RWPE2 (cell line): ENCODE results near the gene DENND6B.
A peak's percentile ranks its signal among the peaks of the same experiment; 100 is the strongest.

Experiments used
- ATAC-seq: fragments of 200-7000 bp; cut with Tn5 transposase; 3 replicates; pipeline ENCODE4 v1.9.1; 2021; ENCODE audit warnings: low read depth
- DNase-seq: peaks from one replicate; pipeline ENCODE4 v3.0.0-alpha.2; 2020; ENCODE audit warnings: low spot score
- H3K27ac ChIP-seq: fragments of 450-650 bp; 2 replicates; pipeline ENCODE4 v1.5.1; 2017; ENCODE audit warnings: mild to moderate bottlenecking; ENCODE audit not compliant: poor library complexity, severe bottlenecking
- H3K27me3 ChIP-seq: fragments of 250-450 bp; sonication (Bioruptor Pico); 2 replicates; pipeline ENCODE4 v1.5.1; 2021; ENCODE audit warnings: mild to moderate bottlenecking, moderate library complexity; ENCODE audit not compliant: insufficient read depth, poor library complexity, severe bottlenecking
- H3K36me3 ChIP-seq: fragments of 250-450 bp; sonication (Bioruptor Pico); 2 replicates; pipeline ENCODE4 v1.5.1; 2020; ENCODE audit warnings: low read depth, mild to moderate bottlenecking, moderate library complexity
- H3K4me1 ChIP-seq: fragments of 250-450 bp; sonication (Bioruptor Pico); 2 replicates; pipeline ENCODE4 v1.5.1; 2021; ENCODE audit warnings: mild to moderate bottlenecking, moderate library complexity; ENCODE audit not compliant: insufficient read depth, poor library complexity, severe bottlenecking
- H3K4me3 ChIP-seq: fragments of 250-450 bp; sonication (Bioruptor Pico); 2 replicates; pipeline ENCODE4 v1.5.1; 2021; ENCODE audit warnings: mild to moderate bottlenecking, moderate library complexity; ENCODE audit not compliant: severe bottlenecking
- H3K9me3 ChIP-seq: fragments of 250-450 bp; sonication (Bioruptor Pico); 2 replicates; pipeline ENCODE4 v1.5.1; 2021; ENCODE audit warnings: mild to moderate bottlenecking, moderate library complexity; ENCODE audit not compliant: severe bottlenecking
- CTCF ChIP-seq: fragments of 450-650 bp; IDR thresholded peaks from one replicate; pipeline ENCODE4 v1.5.1; 2017; ENCODE audit warnings: mild to moderate bottlenecking, moderate library complexity; ENCODE audit not compliant: poor library complexity, severe bottlenecking

Gene DENND6B

GRCh38 chr22:50343541-50343935 lies 16.7 kb upstream of the DENND6B start:
- TF ChIP-seq CTCF: no peak
- Histone ChIP-seq H3K9me3 (no peaks in the 10 kb centered on the region), H3K4me1 (no peaks in the 10 kb centered on the region), H3K27ac (peak overlapping the region; percentile 79), H3K4me3 (peak overlapping the region; percentile 100), H3K27me3 (no peaks in the 10 kb centered on the region), H3K36me3 (peaks cover 7% of the 10 kb centered on the region)
- DNase-seq: no peak
- no peak for ATAC-seq

GRCh38 chr22:50342651-50343540 lies 16.1 kb upstream of the DENND6B start, which contains the start of gene PPP6R2:
PPP6R2 (plus strand) TSS chr22:50343327; CDS start chr22:50393909, 50,582 bp downstream.
- H3K27ac ChIP-seq: peak within 1 kb of the TSS; percentile 79
- 0 out of 2 replicates have a peak, but pooled peaks cover 3% of the 10 kb centered on the region for H3K36me3 ChIP-seq
- ATAC-seq (peak; percentile 77), DNase-seq (no peak)
- no peaks in the 10 kb centered on the region for H3K27me3 ChIP-seq
- peak within 1 kb of the TSS; percentile 100 for H3K4me3 ChIP-seq
- no peaks in the 10 kb centered on the region for H3K9me3 ChIP-seq
- H3K4me1 ChIP-seq: no peaks in the 10 kb centered on the region
- TF ChIP-seq CTCF: peak; percentile 82

- DNase-seq (peak; percentile 79), ATAC-seq (peak; percentile 69)
- Histone ChIP-seq H3K4me1 (no peaks in the 10 kb centered on the region), H3K27me3 (no peaks in the 10 kb centered on the region), H3K27ac (peak overlapping the region; percentile 79), H3K4me3 (peak overlapping the region; percentile 100), H3K9me3 (no peaks in the 10 kb centered on the region), H3K36me3 (no peaks in the 10 kb centered on the region)
- peak; percentile 97 for TF ChIP-seq CTCF
Measured at GRCh38 chr22:50341977-50342650, 15.3 kb upstream of the DENND6B start.

- Histone ChIP-seq H3K27me3 (no peaks in the 10 kb centered on the region), H3K27ac (no peak overlapping the region), H3K9me3 (no peaks in the 10 kb centered on the region), H3K4me3 (no peak overlapping the region), H3K4me1 (no peaks in the 10 kb centered on the region), H3K36me3 (no peaks in the 10 kb centered on the region)
- TF ChIP-seq CTCF: no peak
- ATAC-seq: peak; percentile 39; the same call in 2 of the 3 replicates
- DNase-seq: no peak
Measured at GRCh38 chr22:50339945-50340879, 13.4 kb upstream of the DENND6B start.
